ENCODE results near the gene GNL1.

The GNL1 gene

GRCh38 chr6:30570740-30571074, 14.4 kb upstream of the GNL1 start:
- H3K9ac ChIP-seq (ENCODE audit: low read length): peak overlapping the region; percentile 74
- H3K27ac ChIP-seq (ENCODE audit: low read depth, low read length): no peak overlapping the region
- peak overlapping the region; percentile 87 for H3K4me3 ChIP-seq (ENCODE audit: insufficient read depth, low read length, poor library complexity, severe bottlenecking)
- peak overlapping the region; percentile 76 for H3K4me2 ChIP-seq (ENCODE audit: low read depth, low read length, poor library complexity, severe bottlenecking)
- peaks cover 10% of the 10 kb centered on the region; the same call in 1 of the 2 replicates for H3F3A ChIP-seq (ENCODE audit: insufficient read depth)
- no peaks in the 10 kb centered on the region for H3K9me3 ChIP-seq (ENCODE audit: insufficient read depth, low read length)
- H3K36me3 ChIP-seq (ENCODE audit: low read length): no peaks in the 10 kb centered on the region; the same call in 1 of the 2 replicates
- no peaks in the 10 kb centered on the region for H3K27me3 ChIP-seq (ENCODE audit: low read length)
- TF ChIP-seq CTCF (IDR thresholded peaks at IDR 0.05; ENCODE audit: insufficient read depth, low read length, poor library complexity, severe bottlenecking) (no peak), EZH2phosphoT487 (conservative IDR thresholded peaks at IDR 0.05; ENCODE audit: low read length) (no peak)
- H2AFZ ChIP-seq (ENCODE audit: low read depth, low read length, severe bottlenecking): peak overlapping the region; percentile 95
- peaks cover 30% of the 10 kb centered on the region; the same call in 1 of the 2 replicates for H4K20me1 ChIP-seq (ENCODE audit: low read depth, low read length)
- H3K79me2 ChIP-seq (ENCODE audit: insufficient read depth, low read length): peaks cover 44% of the 10 kb centered on the region
- H3K9me2 ChIP-seq (replicated peaks; ENCODE audit: insufficient read depth, low read length): no peaks in the 10 kb centered on the region

GRCh38 chr6:30570263-30570662, 14.0 kb upstream of the GNL1 start:
- Histone ChIP-seq H3F3A (ENCODE audit: insufficient read depth) (peaks cover 14% of the 10 kb centered on the region; the same call in 1 of the 2 replicates), H3K9ac (ENCODE audit: low read length) (peak overlapping the region; percentile 74), H2AFZ (ENCODE audit: low read depth, low read length, severe bottlenecking) (peak overlapping the region; percentile 95), H3K9me3 (ENCODE audit: insufficient read depth, low read length) (no peaks in the 10 kb centered on the region), H3K4me2 (ENCODE audit: low read depth, low read length, poor library complexity, severe bottlenecking) (peak overlapping the region; percentile 76), H3K4me3 (ENCODE audit: insufficient read depth, low read length, poor library complexity, severe bottlenecking) (peak overlapping the region; percentile 87), H3K27ac (ENCODE audit: low read depth, low read length) (no peak overlapping the region), H4K20me1 (ENCODE audit: low read depth, low read length) (peaks cover 25% of the 10 kb centered on the region; the same call in 1 of the 2 replicates), H3K79me2 (ENCODE audit: insufficient read depth, low read length) (peaks cover 39% of the 10 kb centered on the region), H3K27me3 (ENCODE audit: low read length) (no peaks in the 10 kb centered on the region), H3K36me3 (ENCODE audit: low read length) (no peaks in the 10 kb centered on the region), H3K9me2 (replicated peaks; ENCODE audit: insufficient read depth, low read length) (no peaks in the 10 kb centered on the region)
- TF ChIP-seq EZH2phosphoT487 (conservative IDR thresholded peaks at IDR 0.05; ENCODE audit: low read length): no peak
- TF ChIP-seq CTCF (IDR thresholded peaks at IDR 0.05; ENCODE audit: insufficient read depth, low read length, poor library complexity, severe bottlenecking): no peak

- Histone ChIP-seq H3K79me2 (ENCODE audit: insufficient read depth, low read length) (peaks cover 19% of the 10 kb centered on the region), H3F3A (ENCODE audit: insufficient read depth) (peaks cover 25% of the 10 kb centered on the region), H3K27me3 (ENCODE audit: low read length) (no peaks in the 10 kb centered on the region), H3K9me2 (replicated peaks; ENCODE audit: insufficient read depth, low read length) (no peaks in the 10 kb centered on the region), H3K27ac (ENCODE audit: low read depth, low read length) (no peak overlapping the region), H3K4me2 (ENCODE audit: low read depth, low read length, poor library complexity, severe bottlenecking) (no peak overlapping the region), H3K4me3 (ENCODE audit: insufficient read depth, low read length, poor library complexity, severe bottlenecking) (no peak overlapping the region), H2AFZ (ENCODE audit: low read depth, low read length, severe bottlenecking) (no peak overlapping the region), H3K9ac (ENCODE audit: low read length) (no peak overlapping the region), H4K20me1 (ENCODE audit: low read depth, low read length) (peaks cover 13% of the 10 kb centered on the region; the same call in 1 of the 2 replicates), H3K36me3 (ENCODE audit: low read length) (no peaks in the 10 kb centered on the region), H3K9me3 (ENCODE audit: insufficient read depth, low read length) (no peaks in the 10 kb centered on the region)
- no peak for TF ChIP-seq EZH2phosphoT487 (conservative IDR thresholded peaks at IDR 0.05; ENCODE audit: low read length)
- TF ChIP-seq CTCF (IDR thresholded peaks at IDR 0.05; ENCODE audit: insufficient read depth, low read length, poor library complexity, severe bottlenecking): no peak
Measured at GRCh38 chr6:30568245-30568644, 12.0 kb upstream of the GNL1 start.

All from SU-DHL-6 (cell line).